Activated T-helper 17 cell treated with anti-CD3 and anti-CD28 coated beads, Interleukin-2, amount 50 U/mL, for 72 hours (primary cell): Measurements from ENCODE around the gene DAAM2. TPM values are rescaled to one million over a fixed set of nuclear protein-coding genes. Genes with fewer than 3 reads are reported as not detected.

Source experiments
- ATAC-seq: fragments of 150-1000 bp; cut with Tn5 transposase; replicated peaks from 2 replicates; pipeline ENCODE4 v1.10.0; 2021; ENCODE audit warnings: mild to moderate bottlenecking, moderate library complexity
- H3K27ac Mint-ChIP-seq: one replicate; pipeline ENCODE4 v1.8.0; 2022; ENCODE audit warnings: mixed read lengths
- H3K27me3 Mint-ChIP-seq: one replicate; pipeline ENCODE4 v1.8.0; 2022; ENCODE audit warnings: mixed read lengths
- H3K36me3 Mint-ChIP-seq: one replicate; pipeline ENCODE4 v1.8.0; 2022; ENCODE audit warnings: low read depth, mild to moderate bottlenecking, mixed read lengths
- H3K4me1 Mint-ChIP-seq: one replicate; pipeline ENCODE4 v1.8.0; 2022; ENCODE audit warnings: mixed read lengths
- H3K4me3 Mint-ChIP-seq: one replicate; pipeline ENCODE4 v1.8.0; 2022; ENCODE audit warnings: mild to moderate bottlenecking, mixed read lengths
- H3K9me3 Mint-ChIP-seq: one replicate; pipeline ENCODE4 v1.8.0; 2022; ENCODE audit warnings: mixed read lengths
- total RNA-seq, 2 donors: library from RNA; stranded (reverse); gene quantifications; one replicate each; pipeline ENCODE4 v1.2.3, GENCODE V29; 2022

Gene DAAM2
- total RNA-seq, 2 donors from 2014 or later = not detected

DNA sequence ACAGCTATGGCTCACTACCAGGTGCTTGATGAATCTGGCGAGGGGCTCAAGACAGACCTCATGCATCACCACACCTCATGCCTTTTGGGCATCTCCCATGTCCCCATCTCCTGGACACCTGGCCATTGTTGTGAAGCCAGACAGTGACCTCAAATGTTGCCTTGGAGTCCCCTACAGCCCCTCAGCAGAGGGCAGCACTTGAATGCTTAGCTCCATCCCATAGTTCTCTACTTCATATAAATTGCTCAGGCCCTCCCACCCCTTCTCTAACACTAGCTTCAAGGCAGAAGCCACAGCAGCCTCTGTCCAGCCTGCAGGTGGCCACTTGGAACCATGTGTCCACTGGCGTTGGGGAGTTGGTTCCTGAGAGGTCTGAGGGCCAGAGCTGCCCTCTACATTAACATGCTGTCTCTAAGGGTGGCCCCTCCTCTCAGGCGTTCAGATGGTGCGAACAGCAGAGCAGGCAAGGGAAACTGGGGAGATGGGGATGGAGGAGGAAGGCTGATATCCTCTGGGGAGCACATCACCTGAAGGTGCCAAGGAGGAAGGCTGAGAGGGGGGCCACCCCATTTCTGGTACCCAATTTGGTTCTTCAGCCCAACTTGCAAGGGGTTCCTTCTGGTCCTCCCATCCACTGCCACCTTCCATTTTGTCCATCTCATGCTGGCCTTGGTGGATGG, 110.8 kb downstream of the DAAM2 start:
- Mint-ChIP-seq H3K27me3 (peaks cover 4% of the 10 kb centered on the region), H3K4me3 (no peak overlapping the region)
- no peak for ATAC-seq

DNA sequence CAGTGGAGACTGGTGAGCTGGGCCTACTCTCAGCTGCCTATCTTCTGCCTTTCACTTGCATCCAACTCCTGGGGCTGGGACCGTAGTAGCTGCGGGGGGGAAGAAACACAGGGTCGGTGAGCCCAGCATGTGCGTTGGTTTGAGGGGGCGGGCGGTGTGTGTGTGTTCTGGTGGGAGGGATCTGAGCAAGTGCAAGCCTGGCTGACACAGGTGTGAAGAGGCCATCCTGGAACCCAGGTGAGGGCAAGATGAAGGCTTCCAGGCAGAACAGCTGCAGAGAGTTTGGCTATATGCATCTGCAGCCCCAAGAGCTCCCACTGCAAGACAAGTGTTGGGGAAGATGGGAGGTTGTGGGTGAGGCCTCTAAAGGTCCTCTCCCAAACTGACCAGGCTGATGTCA, 111.5 kb downstream of the DAAM2 start:
- Mint-ChIP-seq H3K4me3 (no peak overlapping the region), H3K9me3 (no peaks in the 10 kb centered on the region), H3K4me1 (no peaks in the 10 kb centered on the region), H3K27me3 (peaks cover 4% of the 10 kb centered on the region), H3K36me3 (no peaks in the 10 kb centered on the region), H3K27ac (no peak overlapping the region)
- ATAC-seq = no peak

More for the DNA sequence above, 110.8 kb downstream of the DAAM2 start:
- no peaks in the 10 kb centered on the region for H3K9me3 Mint-ChIP-seq
- H3K4me1 Mint-ChIP-seq = no peaks in the 10 kb centered on the region
- H3K36me3 Mint-ChIP-seq = no peaks in the 10 kb centered on the region
- H3K27ac Mint-ChIP-seq = no peak overlapping the region

DNA sequence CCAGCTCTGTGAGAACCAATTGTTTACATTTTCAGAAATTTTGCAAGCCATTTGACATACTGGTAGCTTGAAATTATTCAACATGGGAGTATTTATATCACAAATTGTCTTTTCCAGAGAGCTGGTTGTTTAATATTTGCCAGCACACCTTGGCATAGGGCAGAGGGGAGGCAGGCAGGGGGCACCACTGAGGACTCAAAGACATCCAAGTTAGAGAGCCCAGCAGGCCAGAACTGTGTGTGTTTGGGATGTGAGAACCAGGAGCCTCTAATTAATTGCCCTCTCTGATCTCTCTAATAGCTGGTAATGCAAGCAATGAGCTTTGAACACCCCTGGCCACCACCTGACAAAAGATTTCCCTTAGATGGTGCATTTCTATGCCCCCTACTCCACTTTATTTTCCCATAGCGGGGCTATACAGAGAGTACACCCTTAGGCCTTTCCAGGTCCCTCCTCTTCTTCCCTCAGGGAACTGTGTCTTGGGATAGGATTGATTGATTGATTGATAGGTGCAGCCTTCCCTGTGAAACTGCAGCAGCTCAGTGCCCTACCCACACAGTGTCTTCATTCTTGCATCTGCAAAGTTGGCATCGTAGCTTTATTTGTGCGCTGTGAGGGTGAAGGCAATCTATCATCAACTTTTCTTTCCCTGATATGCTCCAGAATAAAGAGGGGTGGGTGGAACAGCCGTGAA, 112.9 kb downstream of the DAAM2 start:
- Mint-ChIP-seq H3K36me3 (no peaks in the 10 kb centered on the region), H3K27ac (no peak overlapping the region), H3K4me3 (no peak overlapping the region), H3K27me3 (no peaks in the 10 kb centered on the region), H3K9me3 (no peaks in the 10 kb centered on the region), H3K4me1 (no peaks in the 10 kb centered on the region)
- ATAC-seq = no peak

DNA sequence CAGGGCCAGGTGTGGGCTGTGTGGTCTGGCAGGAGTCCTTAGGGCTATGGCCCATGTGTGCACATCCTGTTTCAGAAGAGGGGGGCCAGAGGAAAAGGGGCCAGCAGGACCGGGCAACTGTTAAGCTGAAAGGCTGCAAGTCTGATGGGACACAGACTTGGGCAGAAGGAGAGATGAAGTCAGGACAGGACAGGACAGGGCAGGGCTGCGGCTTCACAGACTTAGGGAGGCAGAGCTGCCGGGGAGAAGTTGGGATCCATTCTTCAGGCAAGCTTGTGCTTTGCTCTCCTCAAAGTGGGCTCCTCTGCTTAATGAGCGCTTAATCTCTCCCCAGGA, 113.4 kb downstream of the DAAM2 start:
- Mint-ChIP-seq H3K4me1 (no peaks in the 10 kb centered on the region), H3K36me3 (no peaks in the 10 kb centered on the region), H3K27me3 (no peaks in the 10 kb centered on the region), H3K27ac (no peak overlapping the region), H3K4me3 (no peak overlapping the region), H3K9me3 (no peaks in the 10 kb centered on the region)
- ATAC-seq = no peak

DNA sequence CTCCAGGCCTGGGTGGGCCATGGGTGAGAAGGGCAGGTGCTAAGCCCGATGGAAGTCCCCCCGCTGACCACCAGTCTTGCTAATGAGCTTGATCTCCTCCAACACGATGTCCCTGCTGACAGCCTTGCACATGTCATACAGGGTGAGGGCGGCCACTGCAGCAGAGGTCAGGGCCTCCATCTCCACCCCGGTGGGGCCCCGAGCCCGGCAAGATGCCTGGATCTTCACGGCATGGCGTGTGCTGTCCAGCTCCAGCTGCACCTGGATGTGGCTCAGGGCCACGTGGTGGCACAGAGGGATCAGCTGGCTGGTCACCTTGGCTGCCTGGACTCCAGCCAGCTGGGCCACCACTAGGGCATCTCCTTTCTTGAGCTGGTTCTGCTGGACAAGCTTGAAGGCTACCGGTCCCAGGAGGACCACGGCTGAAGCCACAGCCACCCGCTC, 114.2 kb downstream of the DAAM2 start:
- no peaks in the 10 kb centered on the region for H3K27me3 Mint-ChIP-seq
- H3K9me3 Mint-ChIP-seq = no peaks in the 10 kb centered on the region
- H3K27ac Mint-ChIP-seq = no peak overlapping the region
- no peaks in the 10 kb centered on the region for H3K4me1 Mint-ChIP-seq
- no peak for ATAC-seq
- H3K4me3 Mint-ChIP-seq = no peak overlapping the region
- no peaks in the 10 kb centered on the region for H3K36me3 Mint-ChIP-seq

DNA sequence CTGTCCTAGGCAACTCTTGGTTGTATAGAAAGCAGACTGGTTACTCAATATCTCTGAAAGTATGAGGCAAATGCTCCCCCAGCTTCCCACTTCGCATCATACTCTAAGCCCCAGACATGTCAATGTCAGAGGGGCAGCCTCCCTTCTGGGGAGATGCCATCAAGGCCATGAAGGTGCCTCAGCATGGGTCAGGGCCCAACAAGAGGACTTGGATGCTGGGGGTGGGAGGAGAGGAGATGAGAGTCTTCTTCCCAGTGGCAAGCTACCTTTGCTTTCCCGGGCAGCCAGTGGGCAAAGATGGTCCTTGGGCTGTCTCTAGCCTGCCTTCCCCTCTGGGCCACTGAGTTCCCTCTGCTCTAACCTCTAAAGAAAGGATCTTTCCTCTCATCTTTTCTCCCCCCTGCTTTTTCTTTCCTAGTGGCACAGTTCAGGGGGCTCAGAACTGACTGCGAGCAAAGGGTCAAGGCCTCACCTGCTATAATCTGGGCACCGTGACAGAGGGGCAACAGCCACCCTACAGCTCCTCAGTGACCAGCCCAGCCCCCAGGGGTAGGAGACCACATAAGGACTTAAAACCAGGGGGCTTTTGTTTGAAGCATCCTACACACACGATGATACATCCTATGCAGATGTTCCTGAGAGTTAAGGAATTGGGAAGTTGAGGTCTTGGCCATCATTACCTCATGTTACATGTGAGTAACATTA, 115.8 kb downstream of the DAAM2 start:
- Mint-ChIP-seq H3K27me3 (no peaks in the 10 kb centered on the region), H3K9me3 (no peaks in the 10 kb centered on the region), H3K27ac (no peak overlapping the region), H3K4me3 (no peak overlapping the region), H3K36me3 (no peaks in the 10 kb centered on the region), H3K4me1 (no peaks in the 10 kb centered on the region)
- ATAC-seq = no peak

DNA sequence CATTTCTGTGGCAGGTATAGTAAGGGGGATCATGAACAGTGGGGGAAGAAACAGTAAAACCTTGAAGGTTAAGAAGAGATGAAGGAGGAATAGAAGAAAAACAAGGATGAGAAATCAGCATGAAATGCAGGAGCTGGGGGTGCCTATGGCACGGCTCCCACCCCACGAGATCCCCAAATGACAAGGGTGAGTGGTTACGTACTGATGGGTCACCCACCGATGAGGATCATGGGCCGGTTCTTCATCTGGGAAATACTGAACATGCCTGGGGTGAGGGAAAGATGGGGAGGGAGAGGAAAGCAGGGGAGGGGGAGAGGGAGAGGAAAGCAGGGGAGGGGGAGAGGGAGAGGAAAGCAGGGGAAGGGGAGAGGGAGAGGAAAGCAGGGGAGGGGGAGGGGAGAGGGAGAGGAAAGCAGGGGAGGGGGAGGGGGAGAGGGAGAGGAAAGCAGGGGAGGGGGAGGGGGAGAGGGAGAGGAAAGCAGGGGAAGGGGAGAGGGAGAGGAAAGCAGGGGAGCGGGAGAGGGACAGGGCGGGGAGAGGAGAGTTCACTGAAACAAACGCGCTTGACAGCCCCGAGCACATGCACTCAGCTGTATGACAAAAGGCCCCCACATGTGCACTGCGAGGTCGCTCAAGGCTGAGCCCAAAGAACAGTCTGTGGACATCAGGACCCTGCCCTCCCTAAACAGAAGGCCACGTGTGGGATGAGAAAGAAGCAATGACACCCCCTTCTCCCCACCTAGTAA, 116.8 kb downstream of the DAAM2 start:
- no peaks in the 10 kb centered on the region for H3K27me3 Mint-ChIP-seq
- H3K4me3 Mint-ChIP-seq = no peak overlapping the region
- H3K36me3 Mint-ChIP-seq = no peaks in the 10 kb centered on the region
- no peak for ATAC-seq
- no peaks in the 10 kb centered on the region for H3K9me3 Mint-ChIP-seq
- H3K4me1 Mint-ChIP-seq = no peaks in the 10 kb centered on the region
- no peak overlapping the region for H3K27ac Mint-ChIP-seq

DNA sequence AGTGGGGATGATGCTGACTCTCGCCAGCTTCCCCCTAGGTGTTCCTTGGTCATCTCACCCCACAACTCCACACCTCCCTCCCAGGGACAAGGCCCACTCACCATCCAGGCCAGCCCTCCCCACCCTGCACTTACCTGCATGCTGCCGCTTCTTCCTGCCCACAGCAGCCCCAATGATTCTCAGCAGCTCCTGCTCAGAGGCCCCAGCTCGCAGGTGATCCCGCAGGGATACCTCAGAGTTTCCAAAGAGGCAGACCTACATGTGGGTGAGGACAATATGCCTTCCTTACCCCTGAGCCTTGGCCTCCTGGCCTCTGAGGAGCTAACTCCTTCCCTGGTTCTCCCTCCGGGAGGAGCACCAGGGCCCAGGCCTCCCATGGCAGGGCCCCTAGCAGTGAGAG, 117.5 kb downstream of the DAAM2 start:
- Mint-ChIP-seq H3K9me3 (no peaks in the 10 kb centered on the region), H3K4me3 (no peak overlapping the region), H3K27ac (no peak overlapping the region), H3K27me3 (no peaks in the 10 kb centered on the region), H3K36me3 (no peaks in the 10 kb centered on the region), H3K4me1 (no peaks in the 10 kb centered on the region)
- ATAC-seq = no peak

DNA sequence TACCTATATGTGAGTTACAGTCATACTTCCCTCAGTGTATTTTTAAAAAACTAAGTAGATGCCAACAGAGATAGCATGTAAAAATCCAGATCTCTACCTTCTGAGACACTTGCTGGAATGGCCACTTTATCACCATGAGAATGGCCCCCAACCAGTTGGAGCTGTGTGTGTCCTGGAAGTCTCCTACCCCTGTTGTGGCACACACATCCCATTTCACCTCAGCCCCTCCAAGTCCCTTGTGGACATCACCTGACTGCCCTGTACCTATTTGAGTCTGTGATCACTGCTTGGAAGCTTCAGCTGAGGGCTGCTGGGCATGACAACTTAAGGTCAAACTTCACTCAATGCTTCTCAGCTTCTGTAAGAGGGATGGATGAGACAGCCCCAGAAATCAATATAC, 118.0 kb downstream of the DAAM2 start:
- Mint-ChIP-seq H3K9me3 (no peaks in the 10 kb centered on the region), H3K27me3 (no peaks in the 10 kb centered on the region)

DNA sequence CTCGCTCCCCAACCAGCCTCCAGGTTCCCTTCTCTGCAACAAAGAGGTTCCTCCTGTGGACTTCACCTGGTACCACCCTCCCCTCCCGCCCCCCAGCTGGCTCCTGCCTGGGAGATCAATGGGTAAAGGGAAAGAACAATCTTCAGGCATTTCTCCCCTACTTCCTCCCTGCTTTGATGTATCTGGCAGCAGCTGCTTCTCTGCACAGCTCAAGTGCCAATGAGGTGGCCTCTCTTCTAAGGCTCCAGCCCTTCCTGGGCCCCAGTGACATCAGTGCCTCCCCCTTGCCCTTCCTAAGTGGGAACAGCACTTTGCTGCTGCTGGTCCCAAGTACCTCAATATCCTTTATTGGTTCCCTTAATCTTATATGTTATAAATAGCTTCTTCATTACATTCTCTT, 118.6 kb downstream of the DAAM2 start:
- Mint-ChIP-seq H3K27ac (no peak overlapping the region), H3K9me3 (no peaks in the 10 kb centered on the region), H3K4me1 (no peaks in the 10 kb centered on the region), H3K27me3 (no peaks in the 10 kb centered on the region), H3K4me3 (no peak overlapping the region), H3K36me3 (no peaks in the 10 kb centered on the region)
- ATAC-seq = no peak

More for the DNA sequence above, 118.0 kb downstream of the DAAM2 start:
- Mint-ChIP-seq H3K36me3 (no peaks in the 10 kb centered on the region), H3K27ac (no peak overlapping the region), H3K4me1 (no peaks in the 10 kb centered on the region), H3K4me3 (no peak overlapping the region)
- ATAC-seq = no peak

DNA sequence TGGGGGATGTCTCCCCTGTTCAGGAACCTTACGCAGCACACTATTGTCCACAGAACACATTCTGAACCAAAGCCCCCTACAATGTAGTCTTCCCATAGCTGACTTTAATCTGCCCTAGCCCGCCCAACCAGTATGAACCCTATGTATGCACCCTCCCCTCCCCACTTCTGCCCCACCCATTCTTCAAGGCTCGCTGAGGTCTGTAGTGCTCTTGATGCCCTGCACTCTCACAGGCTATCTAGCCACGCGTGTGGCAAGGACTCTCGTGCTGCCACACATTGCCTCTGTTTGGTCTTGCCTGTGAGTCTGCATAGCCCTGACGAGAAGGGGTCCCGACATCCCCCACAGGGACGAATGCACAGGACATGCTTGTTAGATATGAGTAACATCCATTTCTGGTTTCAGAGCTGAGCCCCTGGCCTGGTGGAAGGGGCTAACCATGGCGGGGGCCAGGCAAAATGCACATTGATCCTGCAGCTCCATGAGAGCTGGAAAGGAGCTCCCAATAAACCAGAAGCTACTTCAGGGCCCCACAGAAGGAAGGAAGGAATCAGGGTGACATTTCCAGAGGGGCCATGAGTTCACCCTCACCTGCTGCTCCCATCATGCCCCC, 119.4 kb downstream of the DAAM2 start:
- Mint-ChIP-seq H3K9me3 (no peaks in the 10 kb centered on the region), H3K27me3 (no peaks in the 10 kb centered on the region), H3K27ac (no peak overlapping the region), H3K4me3 (no peak overlapping the region), H3K4me1 (no peaks in the 10 kb centered on the region), H3K36me3 (no peaks in the 10 kb centered on the region)
- ATAC-seq = no peak

DNA sequence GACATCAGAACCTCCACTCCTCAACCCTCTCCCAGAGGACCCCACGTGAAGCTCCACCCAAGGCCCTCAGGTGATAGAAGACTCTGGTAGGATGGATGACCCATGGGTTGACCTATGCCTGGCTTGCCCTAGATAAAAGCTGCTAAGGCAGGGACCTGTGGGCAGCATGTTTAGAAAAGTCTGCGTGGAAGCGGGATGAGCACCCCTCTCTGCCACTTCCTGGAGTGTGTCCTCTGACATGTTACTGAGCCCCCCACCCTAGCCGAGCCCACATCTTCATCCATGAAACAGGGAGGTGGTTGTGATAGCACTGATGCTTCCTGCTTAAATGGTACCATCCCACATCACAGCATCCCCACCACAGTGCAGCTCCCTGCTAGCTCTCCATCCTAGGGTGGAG, 120.3 kb downstream of the DAAM2 start:
- no peaks in the 10 kb centered on the region for H3K27me3 Mint-ChIP-seq
- no peaks in the 10 kb centered on the region for H3K4me1 Mint-ChIP-seq
- H3K36me3 Mint-ChIP-seq = no peaks in the 10 kb centered on the region
- no peak for ATAC-seq
- H3K27ac Mint-ChIP-seq = no peak overlapping the region
- no peaks in the 10 kb centered on the region for H3K9me3 Mint-ChIP-seq
- H3K4me3 Mint-ChIP-seq = no peak overlapping the region

DNA sequence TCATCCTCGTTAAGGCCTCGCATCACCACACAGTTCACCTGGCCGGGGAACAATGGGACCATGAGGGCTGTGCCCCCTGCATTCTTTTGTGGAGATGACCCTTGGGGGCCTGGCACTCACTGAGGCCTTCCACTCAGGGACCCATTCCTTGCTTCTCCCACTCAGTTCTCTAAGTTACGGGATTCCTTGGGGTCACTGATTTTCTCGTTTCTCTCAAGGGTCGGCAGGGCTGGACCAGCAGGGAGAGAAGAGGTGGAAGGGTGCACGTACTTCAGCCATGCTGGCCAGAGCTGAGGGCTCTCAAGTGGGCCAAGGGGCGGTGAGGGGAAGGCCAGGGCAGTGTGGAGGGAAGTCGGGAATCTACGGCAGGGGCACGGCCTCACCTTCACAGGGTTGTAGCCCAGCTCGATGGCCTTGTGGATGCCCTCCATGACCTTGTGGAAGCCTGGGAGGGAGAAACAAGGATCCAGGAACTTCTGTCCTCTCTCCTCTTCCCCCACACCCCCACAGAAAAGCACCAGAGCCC, 121.3 kb downstream of the DAAM2 start:
- Mint-ChIP-seq H3K27ac (no peak overlapping the region), H3K27me3 (no peaks in the 10 kb centered on the region)

DNA sequence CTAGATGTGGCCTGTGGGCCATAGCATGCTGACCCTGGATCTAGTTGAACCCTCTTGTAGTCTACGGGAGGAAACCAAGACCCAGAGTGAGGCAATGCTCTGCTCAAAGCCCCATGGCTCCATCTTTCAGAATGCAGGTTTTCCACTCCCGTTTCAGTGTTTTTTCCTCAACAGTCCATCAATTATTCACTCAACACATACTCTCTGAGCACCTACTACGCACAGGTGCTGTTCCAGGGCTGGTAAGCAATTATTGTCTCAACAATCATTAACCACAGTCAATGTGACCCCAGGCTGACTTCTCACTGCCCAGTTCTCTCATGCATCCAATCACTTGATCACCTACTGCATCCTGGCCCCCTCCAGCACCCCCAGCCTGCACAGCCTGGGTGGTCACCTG, 122.1 kb downstream of the DAAM2 start:
- H3K4me3 Mint-ChIP-seq = no peak overlapping the region
- no peaks in the 10 kb centered on the region for H3K27me3 Mint-ChIP-seq
- ATAC-seq = no peak
- H3K36me3 Mint-ChIP-seq = no peaks in the 10 kb centered on the region
- no peak overlapping the region for H3K27ac Mint-ChIP-seq
- H3K9me3 Mint-ChIP-seq = no peaks in the 10 kb centered on the region
- H3K4me1 Mint-ChIP-seq = no peaks in the 10 kb centered on the region

More for the DNA sequence above, 121.3 kb downstream of the DAAM2 start:
- Mint-ChIP-seq H3K4me1 (no peaks in the 10 kb centered on the region), H3K4me3 (no peak overlapping the region), H3K9me3 (no peaks in the 10 kb centered on the region), H3K36me3 (no peaks in the 10 kb centered on the region)
- no peak for ATAC-seq
